SHP77 (cell line): ENCODE data around the gene POU2F1.
"Not testable (repeated sequence)": the region's sequence is repeated elsewhere in the genome, so short reads cannot be mapped to it uniquely, and the experiment has no call there.

ENCODE experiments used
- DNase-seq, 2 experiments: peaks; one replicate each; lab custom pipeline; 2025; lab: John Stamatoyannopoulos, UW

The POU2F1 gene

GRCh38 chr1:167231873-167232450 is 11.3 kb downstream of the POU2F1 start:
- DNase-seq: no peak

- no peak for DNase-seq
Observed at GRCh38 chr1:167232801-167233200, 12.1 kb downstream of the POU2F1 start.

- no peak for DNase-seq
Observed at GRCh38 chr1:167233373-167233772, 12.7 kb downstream of the POU2F1 start.

GRCh38 chr1:167237000-167237399 is 16.3 kb downstream of the POU2F1 start:
- DNase-seq: no peak

GRCh38 chr1:167238713-167239112 is 18.0 kb downstream of the POU2F1 start:
- no peak for DNase-seq

GRCh38 chr1:167239257-167239656 is 18.6 kb downstream of the POU2F1 start:
- no peak for DNase-seq

- DNase-seq: no peak
Observed at GRCh38 chr1:167244244-167244643, 23.6 kb downstream of the POU2F1 start.

GRCh38 chr1:167245168-167245567 is 24.5 kb downstream of the POU2F1 start:
- DNase-seq: not testable (repeated sequence)

- DNase-seq: no peak
Observed at GRCh38 chr1:167246971-167247370, 26.3 kb downstream of the POU2F1 start.

GRCh38 chr1:167247754-167248153 is 27.1 kb downstream of the POU2F1 start:
- DNase-seq: no peak

GRCh38 chr1:167248707-167249642 is 28.3 kb downstream of the POU2F1 start:
- no peak for DNase-seq

GRCh38 chr1:167249702-167250101 is 29.0 kb downstream of the POU2F1 start:
- DNase-seq: no peak

- no peak for DNase-seq
Observed at GRCh38 chr1:167250482-167250881, 29.8 kb downstream of the POU2F1 start.

GRCh38 chr1:167251472-167251871 is 30.8 kb downstream of the POU2F1 start:
- no peak for DNase-seq

- no peak for DNase-seq
Observed at GRCh38 chr1:167252986-167253385, 32.3 kb downstream of the POU2F1 start.

GRCh38 chr1:167258858-167259257 is 38.2 kb downstream of the POU2F1 start:
- DNase-seq: no peak

GRCh38 chr1:167262836-167263235 is 42.1 kb downstream of the POU2F1 start:
- no peak for DNase-seq

GRCh38 chr1:167263344-167263743 is 42.7 kb downstream of the POU2F1 start:
- DNase-seq: no peak

GRCh38 chr1:167263819-167264464 is 43.3 kb downstream of the POU2F1 start:
- DNase-seq: no peak

- no peak for DNase-seq
Observed at GRCh38 chr1:167266965-167267364, 46.3 kb downstream of the POU2F1 start.

GRCh38 chr1:167268347-167268787 is 47.7 kb downstream of the POU2F1 start:
- no peak for DNase-seq

GRCh38 chr1:167270349-167271092 is 49.8 kb downstream of the POU2F1 start:
- DNase-seq: no peak
